ENCODE results near the gene AGAP1. TPM values are rescaled to one million over a fixed set of nuclear protein-coding genes. Genes with fewer than 3 reads are reported as not detected.

The AGAP1 gene
- total RNA-seq, 4 donors from 2014 or later = 33.7 to 39.9 (median 35.6) TPM

GRCh38 chr2:235672720-235673119 lies 178.9 kb downstream of the AGAP1 start:
- no peak for DNase-seq (ENCODE audit: low spot score in 2 of 2)
- Histone ChIP-seq H3K27ac (peak overlapping the region in 1 of 4 donors; percentile 85), H3K4me1 (peaks cover 0 to 41% (median 6%) of the 10 kb centered on the region in 4 donors), H3K36me3 (no peaks in the 10 kb centered on the region), H3K27me3 (no peaks in the 10 kb centered on the region), H3K4me3 (no peak overlapping the region), H3K9me3 (no peaks in the 10 kb centered on the region)
- WGBS, 2 donors = 64 to 67% methylated on average over 3 of the region's 3 CpGs
- TF ChIP-seq EP300 (IDR thresholded peaks at IDR 0.05) (no peak), POLR2A (IDR thresholded peaks at IDR 0.05) (no peak), CTCF (IDR thresholded peaks at IDR 0.05) (no peak)

- no peaks in the 10 kb centered on the region for H3K27me3 ChIP-seq
- no peak for TF ChIP-seq POLR2A (IDR thresholded peaks at IDR 0.05)
- TF ChIP-seq CTCF (IDR thresholded peaks at IDR 0.05) = no peak
- TF ChIP-seq EP300 (IDR thresholded peaks at IDR 0.05) = no peak
- DNase-seq (ENCODE audit: low spot score in 2 of 2) = no peak
- WGBS, 2 donors = 72 to 83% methylated on average over 7 of the region's 7 CpGs
- H3K27ac ChIP-seq = peak overlapping the region in 1 of 4 donors; percentile 59
- peaks cover 0 to 40% (median 5%) of the 10 kb centered on the region in 4 donors for H3K4me1 ChIP-seq
- no peaks in the 10 kb centered on the region for H3K36me3 ChIP-seq
- no peaks in the 10 kb centered on the region for H3K9me3 ChIP-seq
- no peak overlapping the region for H3K4me3 ChIP-seq
These were observed 180.3 kb downstream of the AGAP1 start for GRCh38 chr2:235674146-235674545.

- Histone ChIP-seq H3K27me3 (no peaks in the 10 kb centered on the region), H3K4me3 (no peak overlapping the region), H3K36me3 (no peaks in the 10 kb centered on the region), H3K9me3 (no peaks in the 10 kb centered on the region), H3K4me1 (peaks cover 0 to 44% (median 4%) of the 10 kb centered on the region in 4 donors), H3K27ac (no peak overlapping the region)
- 92 to 95% methylated on average over 4 of the region's 4 CpGs for WGBS, 2 donors
- DNase-seq (ENCODE audit: low spot score in 2 of 2) = no peak
- no peak for TF ChIP-seq POLR2A (IDR thresholded peaks at IDR 0.05)
- TF ChIP-seq CTCF (IDR thresholded peaks at IDR 0.05) = no peak
- TF ChIP-seq EP300 (IDR thresholded peaks at IDR 0.05) = no peak
These were observed 181.0 kb downstream of the AGAP1 start for GRCh38 chr2:235674812-235675211.

GRCh38 chr2:235675678-235676535 lies 182.1 kb downstream of the AGAP1 start:
- Histone ChIP-seq H3K27ac (peak overlapping the region in 1 of 4 donors; percentile 72), H3K4me1 (peaks cover 0 to 45% (median 4%) of the 10 kb centered on the region in 4 donors), H3K36me3 (no peaks in the 10 kb centered on the region), H3K9me3 (no peaks in the 10 kb centered on the region), H3K4me3 (no peak overlapping the region), H3K27me3 (no peaks in the 10 kb centered on the region)
- TF ChIP-seq EP300 (IDR thresholded peaks at IDR 0.05) = no peak
- TF ChIP-seq POLR2A (IDR thresholded peaks at IDR 0.05) = no peak
- no peak for TF ChIP-seq CTCF (IDR thresholded peaks at IDR 0.05)
- DNase-seq (ENCODE audit: low spot score in 2 of 2) = no peak
- WGBS, 2 donors = 77 to 86% methylated on average over 3 of the region's 3 CpGs

GRCh38 chr2:235676536-235676799 lies 182.6 kb downstream of the AGAP1 start:
- WGBS, 2 donors = 81 to 84% methylated on average over 1 of the region's 1 CpG

More at GRCh38 chr2:235676536-235676799, 182.6 kb downstream of the AGAP1 start:
- Histone ChIP-seq H3K27me3 (no peaks in the 10 kb centered on the region), H3K9me3 (no peaks in the 10 kb centered on the region), H3K4me1 (peaks cover 0 to 39% (median 2%) of the 10 kb centered on the region in 4 donors), H3K36me3 (no peaks in the 10 kb centered on the region), H3K4me3 (no peak overlapping the region), H3K27ac (peak overlapping the region in 1 of 4 donors; percentile 72)
- no peak for DNase-seq (ENCODE audit: low spot score in 2 of 2)
- TF ChIP-seq POLR2A (IDR thresholded peaks at IDR 0.05) (no peak), CTCF (IDR thresholded peaks at IDR 0.05) (no peak), EP300 (IDR thresholded peaks at IDR 0.05) (no peak)
